ENCODE measurements around the gene APBA3.

GRCh38 chr19:3710265-3710812 lies 51.2 kb downstream of the APBA3 start:
- TF ChIP-seq CTCF (IDR thresholded peaks at IDR 0.05) (no peak), POLR2A (IDR thresholded peaks at IDR 0.05) (no peak)

Measured in adrenal gland (tissue), 5 donors.